Measurements from ENCODE around the gene CGB3.
"Not testable (repeated sequence)": the region's sequence is repeated elsewhere in the genome, so short reads cannot be mapped to it uniquely, and the experiment has no call there.

GRCh38 chr19:49050376-49051033 lies 26.4 kb upstream of the CGB3 start:
- TF ChIP-seq, protein P1, sequence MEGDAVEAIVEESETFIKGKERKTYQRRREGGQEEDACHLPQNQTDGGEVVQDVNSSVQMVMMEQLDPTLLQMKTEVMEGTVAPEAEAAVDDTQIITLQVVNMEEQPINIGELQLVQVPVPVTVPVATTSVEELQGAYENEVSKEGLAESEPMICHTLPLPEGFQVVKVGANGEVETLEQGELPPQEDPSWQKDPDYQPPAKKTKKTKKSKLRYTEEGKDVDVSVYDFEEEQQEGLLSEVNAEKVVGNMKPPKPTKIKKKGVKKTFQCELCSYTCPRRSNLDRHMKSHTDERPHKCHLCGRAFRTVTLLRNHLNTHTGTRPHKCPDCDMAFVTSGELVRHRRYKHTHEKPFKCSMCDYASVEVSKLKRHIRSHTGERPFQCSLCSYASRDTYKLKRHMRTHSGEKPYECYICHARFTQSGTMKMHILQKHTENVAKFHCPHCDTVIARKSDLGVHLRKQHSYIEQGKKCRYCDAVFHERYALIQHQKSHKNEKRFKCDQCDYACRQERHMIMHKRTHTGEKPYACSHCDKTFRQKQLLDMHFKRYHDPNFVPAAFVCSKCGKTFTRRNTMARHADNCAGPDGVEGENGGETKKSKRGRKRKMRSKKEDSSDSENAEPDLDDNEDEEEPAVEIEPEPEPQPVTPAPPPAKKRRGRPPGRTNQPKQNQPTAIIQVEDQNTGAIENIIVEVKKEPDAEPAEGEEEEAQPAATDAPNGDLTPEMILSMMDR (conservative IDR thresholded peaks at IDR 0.05; ENCODE audit: low read depth, low read length) = not testable (repeated sequence)
- not testable (repeated sequence) for TF ChIP-seq USF2 (IDR thresholded peaks at IDR 0.05; ENCODE audit: low read depth, low read length); POLR2A (IDR thresholded peaks at IDR 0.05; ENCODE audit: low read depth, low read length); RAD21 (IDR thresholded peaks at IDR 0.05; ENCODE audit: low read length); NFE2L2 (IDR thresholded peaks at IDR 0.05; ENCODE audit: low read depth, low read length); RCOR1 (IDR thresholded peaks at IDR 0.05; ENCODE audit: insufficient replicate concordance, low read length); MAZ (IDR thresholded peaks at IDR 0.05; ENCODE audit: borderline replicate concordance, low read depth, low read length); SMC3 (IDR thresholded peaks at IDR 0.05; ENCODE audit: low read depth, low read length)
- TF ChIP-seq, protein P2, sequence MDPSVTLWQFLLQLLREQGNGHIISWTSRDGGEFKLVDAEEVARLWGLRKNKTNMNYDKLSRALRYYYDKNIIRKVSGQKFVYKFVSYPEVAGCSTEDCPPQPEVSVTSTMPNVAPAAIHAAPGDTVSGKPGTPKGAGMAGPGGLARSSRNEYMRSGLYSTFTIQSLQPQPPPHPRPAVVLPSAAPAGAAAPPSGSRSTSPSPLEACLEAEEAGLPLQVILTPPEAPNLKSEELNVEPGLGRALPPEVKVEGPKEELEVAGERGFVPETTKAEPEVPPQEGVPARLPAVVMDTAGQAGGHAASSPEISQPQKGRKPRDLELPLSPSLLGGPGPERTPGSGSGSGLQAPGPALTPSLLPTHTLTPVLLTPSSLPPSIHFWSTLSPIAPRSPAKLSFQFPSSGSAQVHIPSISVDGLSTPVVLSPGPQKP (IDR thresholded peaks at IDR 0.05; ENCODE audit: borderline replicate concordance, low read depth, low read length) = not testable (repeated sequence)
- TF ChIP-seq BHLHE40 (IDR thresholded peaks at IDR 0.05; ENCODE audit: low read depth, low read length) = peak; percentile 73

All from IMR-90 (cell line).